Heart right ventricle (tissue), 16 donors: ENCODE measurements around the gene PINK1. TPM values are rescaled to one million over a fixed set of nuclear protein-coding genes. Genes with fewer than 3 reads are reported as not detected.

Experiments used
- ATAC-seq, 8 donors: fragments of 200-7000 bp; cut with Tn5 transposase; one replicate each; pipeline ENCODE4 v1.9.1; 2020; ENCODE audit warnings: mild to moderate bottlenecking in 8 of 8, moderate library complexity in 8 of 8, moderate number of reproducible peaks in 1 of 8
- DNase-seq, 2 donors: peaks; one replicate each; pipeline ENCODE4 v3.0.0-alpha.2; 2020
- H3K27ac ChIP-seq, 10 donors: fragments of 200-600 bp; sonication (generic) in 2 of 10; one replicate each; pipeline versions ENCODE4 v1.5.0 to v1.8.0; 2020 to 2022; ENCODE audit warnings: mild to moderate bottlenecking in 3 of 10
- H3K27me3 ChIP-seq, 7 donors: fragments of 200-600 bp; one replicate each; pipeline ENCODE4 v1.8.0; 2021 to 2022; ENCODE audit warnings: mild to moderate bottlenecking in 2 of 7
- H3K36me3 ChIP-seq, 9 donors: fragments of 200-600 bp; sonication (generic) in 1 of 9; one replicate each; pipeline versions ENCODE4 v1.5.0 to v1.8.0; 2020 to 2022; ENCODE audit warnings: mild to moderate bottlenecking in 2 of 9
- H3K4me1 ChIP-seq, 9 donors: fragments of 200-600 bp; sonication (generic) in 1 of 9; one replicate each; pipeline versions ENCODE4 v1.5.0 to v1.8.0; 2020 to 2022; ENCODE audit warnings: mild to moderate bottlenecking in 4 of 9
- H3K4me3 ChIP-seq, 10 donors: fragments of 200-600 bp; sonication (generic) in 2 of 10; one replicate each; pipeline versions ENCODE4 v1.5.0 to v1.8.0; 2020 to 2022; ENCODE audit warnings: mild to moderate bottlenecking in 7 of 10, moderate library complexity in 2 of 10
- H3K9me3 ChIP-seq, 11 donors: fragments of 200-600 bp in 10 of 11; sonication (generic) in 2 of 11; one replicate each; pipeline versions ENCODE4 v1.5.0 to v1.8.0; 2013 to 2022; ENCODE audit warnings: mild to moderate bottlenecking in 2 of 11, control low read depth in 1 of 11, moderate library complexity in 1 of 11
- CTCF ChIP-seq, 9 donors: fragments of 200-600 bp; sonication (generic) in 2 of 9; IDR thresholded peaks; one replicate each; pipeline versions ENCODE4 v1.5.0 to v1.8.0; 2021 to 2022; ENCODE audit warnings: antibody characterized with exemption in 9 of 9, mild to moderate bottlenecking in 5 of 9, moderate library complexity in 1 of 9
- WGBS, 2 donors: extraction: QIAGEN DNeasy Blood & Tissue Kit; methylation state at CpG; one replicate each; pipeline ENCODE4 v1.1.7; 2013; ENCODE audit warnings: inconsistent platforms in 1 of 2; 5-methylcytosine and 5-hydroxymethylcytosine counted together
- intact Hi-C, 10 donors: fragments of 100-400 bp; cut with DNase I; formaldehyde crosslinking; loops; one replicate each; pipeline versions ENCODE4 v1.11.1 to v1.14.2; 2022
- polyA plus RNA-seq, 2 donors: library from polyadenylated mRNA; stranded (reverse); fragments of 200-250 nt; gene quantifications; one replicate each; pipeline ENCODE4 v1.2.3, GENCODE V29; 2013
- total RNA-seq, 10 donors: library from RNA; stranded (reverse); fragmentation: NEBNext Ultra II Directional in 3 of 10; extraction: Animal tissue kit (Norgen Biotek cat#: 25700) in 3 of 10; gene quantifications; one replicate each; pipeline versions ENCODE4 v1.2.1 to v1.2.4, GENCODE V29; 2021 to 2023
- donor health status: Arrhythmogenic right ventricular cardiomyopathy.
- donor health status: ischemic (EF 13 %, LVEDD 7.1; RV severe dilation, severe dysfunction).
- donor health status: healthy with polysubstance abuse.
- donor health status: DM: no; HTN: yes; CAD: no.
- donor health status: DM: no; HTN: no; CAD: no.
- donor health status: ischemic (EF 25% LVEDD 6.9; RV normal size, moderate dysfunction).
- donor health status: ischemic (EF 25% LVEDD 5.7; RV mildly dilated, moderate dysfunction).
- donor health status: healthy.
- donor health status: DM: yes; HTN: yes; CAD: no.
- donor health status: Ischemic cardiomyopathy.
- donor health status: ischemic (EF 35%, LVEDD 5.7; RV mildly dilated, moderate dysfunction).
- donor health status: nonischemic (EF 11% LVEDD 7.7; RV severe dilation, severe dysfunction).
- donor health status: DM: yes; HTN: yes; CAD: no.
- donor health status: PGD.
- donor health status: ischemic (EF 29% LVEDD 5.4; RV normal size, mild dysfunction).
- donor health status: nonischemic (EF 23%, LVEDD 6.1; RV moderate dilation, normal function).

PINK1 gene
- total and polyA plus RNA-seq, 12 donors = 180 to 315 (median 233) TPM

GRCh38 chr1:20587661-20588053 is 45.6 kb upstream of the PINK1 start:
- ATAC-seq (peak in 7 of 8 donors; percentile 35 to 71 (median 48)), DNase-seq (peak in 1 of 2 donors; percentile 34)
- intact Hi-C loops = loop anchor here in 1 of 10 donors (5.0 kb wide), 1 partner anchor 45 kb away; the partner anchor contains the start of gene PINK1
- no peak for TF ChIP-seq CTCF (IDR thresholded peaks at IDR 0.05)
- WGBS, 2 donors = 50 to 60% methylated on average over 2 of the region's 2 CpGs
- Histone ChIP-seq H3K4me1 (peaks cover 2 to 33% (median 19%) of the 10 kb centered on the region in 9 donors), H3K36me3 (no peaks in the 10 kb centered on the region), H3K27me3 (peaks cover 0 to 57% (median 26%) of the 10 kb centered on the region in 7 donors), H3K4me3 (no peak overlapping the region), H3K27ac (peak overlapping the region in 4 of 10 donors; percentile 13 to 48 (median 22)), H3K9me3 (peaks cover 0 to 4% (median 0%) of the 10 kb centered on the region in 11 donors)

- 18 to 28% methylated on average over 11 of the region's 11 CpGs for WGBS, 2 donors
- Histone ChIP-seq H3K27me3 (peaks cover 0 to 57% (median 26%) of the 10 kb centered on the region in 7 donors), H3K27ac (peak within 1 kb of the TSS; percentile 60 to 85 (median 75)), H3K9me3 (peaks cover 0 to 4% (median 0%) of the 10 kb centered on the region in 11 donors), H3K36me3 (no peaks in the 10 kb centered on the region), H3K4me3 (peak within 1 kb of the TSS in 9 of 10 donors; percentile 13 to 51 (median 41)), H3K4me1 (peaks cover 2 to 33% (median 19%) of the 10 kb centered on the region in 9 donors)
- no peak for TF ChIP-seq CTCF (IDR thresholded peaks at IDR 0.05)
- peak; percentile 23 to 71 (median 36) for ATAC-seq
- intact Hi-C loops = loop anchor here in 1 of 10 donors (5.0 kb wide), 1 partner anchor 44 kb away; the partner anchor contains the start of gene PINK1
- no peak for DNase-seq
These were observed 44.5 kb upstream of the PINK1 start, which contains the start of gene CDA for GRCh38 chr1:20588634-20589225. Gene CDA, plus strand, starts transcription at chr1:20589097. Its CDS starts 33 bp downstream, at chr1:20589130.

- intact Hi-C loops = loop anchor here in 1 of 10 donors (5.0 kb wide), 1 partner anchor 43 kb away; the partner anchor contains the start of gene PINK1
- Histone ChIP-seq H3K4me1 (peaks cover 2 to 33% (median 19%) of the 10 kb centered on the region in 9 donors), H3K9me3 (peaks cover 0 to 4% (median 0%) of the 10 kb centered on the region in 11 donors), H3K36me3 (no peaks in the 10 kb centered on the region), H3K4me3 (peak overlapping the region in 9 of 10 donors; percentile 13 to 51 (median 41)), H3K27me3 (peaks cover 0 to 55% (median 26%) of the 10 kb centered on the region in 7 donors), H3K27ac (peak overlapping the region; percentile 60 to 85 (median 75))
- no peak for TF ChIP-seq CTCF (IDR thresholded peaks at IDR 0.05)
- 14 to 16% methylated on average over 24 of the region's 24 CpGs for WGBS, 2 donors
- peak; percentile 66 to 88 (median 74) for ATAC-seq
- peak; percentile 45 to 62 for DNase-seq
These were observed 43.7 kb upstream of the PINK1 start for GRCh38 chr1:20589331-20590278.
